H1 (cell line): ENCODE measurements around the gene SPATA32. TPM values are rescaled to one million over a fixed set of nuclear protein-coding genes. Genes with fewer than 3 reads are reported as not detected.

Source experiments
- CTCF ChIA-PET: fragments of 300-600 bp; sonication (Branson Sonifier 250); formaldehyde crosslinking; loops from one replicate; lab custom pipeline; 2021; ENCODE audit not compliant: partially characterized antibody; lab: Charles Lee
- POLR2A ChIA-PET: fragments of 300-600 bp; sonication (Branson Sonifier 250); formaldehyde crosslinking; loops from one replicate; lab custom pipeline; 2021; ENCODE audit warnings: inconsistent platforms; ENCODE audit not compliant: partially characterized antibody; lab: Charles Lee
- DNase-seq, 2 experiments: peaks; one replicate each; pipeline versions ENCODE4 v3.0.0 to v3.0.0-alpha.2; 2010 to 2022; ENCODE audit warnings: low spot score in 2 of 2, low read depth in 1 of 2, mixed read lengths in 1 of 2
- FAIRE-seq: peaks from 2 replicates; lab custom pipeline; 2011; peaks lifted over from hg19 to GRCh38; lab: Jason Lieb, UNC
- H2AFZ ChIP-seq: 2 replicates; pipeline ENCODE4 v1.8.1; 2012; ENCODE audit warnings: low read length, inconsistent platforms
- H2AK5ac ChIP-seq: 2 replicates; pipeline ENCODE4 v1.6.1; 2013; ENCODE audit warnings: low read depth, low read length
- H2BK120ac ChIP-seq: replicated peaks from 2 replicates; pipeline ENCODE3; 2013; ENCODE audit warnings: low read depth, low read length, inconsistent platforms
- H2BK12ac ChIP-seq: 2 replicates; pipeline ENCODE4 v1.6.1; 2013; ENCODE audit warnings: low read depth, low read length
- H2BK15ac ChIP-seq: 2 replicates; pipeline ENCODE4 v1.6.1; 2013; ENCODE audit warnings: low read length
- H2BK20ac ChIP-seq: 2 replicates; pipeline ENCODE4 v1.6.1; 2013; ENCODE audit warnings: low read length
- H2BK5ac ChIP-seq: 2 replicates; pipeline ENCODE4 v1.6.1; 2013; ENCODE audit warnings: low read depth, low read length
- H3K14ac ChIP-seq: 2 replicates; pipeline ENCODE4 v1.6.1; 2013; ENCODE audit warnings: inconsistent platforms; ENCODE audit not compliant: insufficient read length
- H3K18ac ChIP-seq: 2 replicates; pipeline ENCODE4 v1.6.1; 2013; ENCODE audit warnings: low read length; ENCODE audit errors: extremely low read depth
- H3K23ac ChIP-seq: 2 replicates; pipeline ENCODE4 v1.6.1; 2013; ENCODE audit warnings: inconsistent platforms; ENCODE audit not compliant: insufficient read length
- H3K23me2 ChIP-seq: 2 replicates; pipeline ENCODE4 v1.6.1; 2013; ENCODE audit warnings: low read depth, low read length
- H3K27ac ChIP-seq: 2 replicates; pipeline ENCODE4 v1.6.1; 2011; ENCODE audit warnings: low read depth, low read length, inconsistent platforms
- H3K27me3 ChIP-seq, 4 experiments: replicated peaks in 1 of 4; 1 replicate in 1 of 4; 2 replicates in 3 of 4; pipeline versions ENCODE4 v1.6.1 to v1.8.1; 2011 to 2013; ENCODE audit warnings: low read length in 3 of 4, mild to moderate bottlenecking in 3 of 4, inconsistent platforms in 2 of 4, mixed read lengths in 2 of 4, moderate library complexity in 1 of 4; ENCODE audit not compliant: control insufficient read depth in 3 of 4, insufficient read depth in 3 of 4; ENCODE audit errors: extremely low read depth in 1 of 4
- H3K36me3 ChIP-seq, 4 experiments: 2 replicates each; pipeline versions ENCODE4 v1.6.1 to v1.8.1; 2011 to 2013; ENCODE audit warnings: mild to moderate bottlenecking in 4 of 4, low read length in 3 of 4, moderate library complexity in 2 of 4, control low read depth in 1 of 4, inconsistent platforms in 1 of 4; ENCODE audit not compliant: insufficient read depth in 4 of 4, control insufficient read depth in 2 of 4
- H3K4ac ChIP-seq: replicated peaks from 2 replicates; pipeline ENCODE3; 2013; ENCODE audit warnings: low read length, low read depth, mixed read lengths, inconsistent platforms; ENCODE audit not compliant: insufficient read length
- H3K4me1 ChIP-seq, 4 experiments: replicated peaks in 1 of 4; 1 replicate in 1 of 4; 2 replicates in 3 of 4; pipeline versions ENCODE4 v1.6.1 to v1.8.1; 2011 to 2013; ENCODE audit warnings: low read length in 3 of 4, inconsistent platforms in 2 of 4, mixed read lengths in 1 of 4; ENCODE audit not compliant: insufficient read depth in 4 of 4, control insufficient read depth in 3 of 4
- H3K4me2 ChIP-seq, 2 experiments: 2 replicates each; pipeline versions ENCODE4 v1.6.1 to v1.8.1; 2011 to 2013; ENCODE audit warnings: low read depth in 2 of 2, low read length in 2 of 2, control low read depth in 1 of 2, inconsistent platforms in 1 of 2, mild to moderate bottlenecking in 1 of 2; ENCODE audit not compliant: insufficient read depth in 1 of 2
- H3K4me3 ChIP-seq, 4 experiments: fragments of 200-600, 300-600 bp in 1 of 4; sonication (generic), shearing (Covaris generic), sonication (Bioruptor Twin) in 1 of 4; 2 replicates each; pipeline versions ENCODE4 v1.5.1 to v1.8.1; 2011 to 2016; ENCODE audit warnings: low read length in 4 of 4, low read depth in 3 of 4, control low read depth in 2 of 4, inconsistent platforms in 2 of 4, mild to moderate bottlenecking in 2 of 4, mixed read lengths in 1 of 4, moderate library complexity in 1 of 4; ENCODE audit not compliant: insufficient read depth in 2 of 4; ENCODE audit errors: extremely low read depth in 1 of 4
- H3K56ac ChIP-seq: replicated peaks from 2 replicates; pipeline ENCODE3; 2013; ENCODE audit warnings: low read depth, mild to moderate bottlenecking, mixed read lengths, low read length, inconsistent platforms; ENCODE audit not compliant: insufficient read length
- H3K79me1 ChIP-seq: 2 replicates; pipeline ENCODE4 v1.6.1; 2013; ENCODE audit warnings: low read depth, low read length, control low read depth
- H3K79me2 ChIP-seq, 2 experiments: 2 replicates each; pipeline versions ENCODE4 v1.6.1 to v1.8.1; 2012 to 2013; ENCODE audit warnings: low read length in 2 of 2, mild to moderate bottlenecking in 2 of 2, inconsistent platforms in 1 of 2; ENCODE audit not compliant: insufficient read depth in 2 of 2, control insufficient read depth in 1 of 2
- H3K9ac ChIP-seq, 4 experiments: replicated peaks in 1 of 4; 1 replicate in 1 of 4; 2 replicates in 3 of 4; pipeline versions ENCODE4 v1.6.1 to v1.8.1; 2011 to 2013; ENCODE audit warnings: low read depth in 3 of 4, low read length in 3 of 4, control low read depth in 2 of 4, mild to moderate bottlenecking in 2 of 4, moderate library complexity in 2 of 4, inconsistent platforms in 1 of 4; ENCODE audit errors: extremely low read depth in 1 of 4
- H3K9me3 ChIP-seq, 2 experiments: 2 replicates each; pipeline versions ENCODE4 v1.6.1 to v1.8.1; 2012 to 2013; ENCODE audit warnings: mild to moderate bottlenecking in 2 of 2, moderate library complexity in 2 of 2, control low read depth in 1 of 2, inconsistent platforms in 1 of 2, low read depth in 1 of 2, low read length in 1 of 2, mixed read lengths in 1 of 2; ENCODE audit not compliant: insufficient read depth in 2 of 2
- H4K20me1 ChIP-seq, 2 experiments: replicated peaks in 1 of 2; 2 replicates each; pipeline versions ENCODE3 to v1.8.1; 2011 to 2013; ENCODE audit warnings: inconsistent platforms in 2 of 2, low read length in 2 of 2, mild to moderate bottlenecking in 1 of 2; ENCODE audit not compliant: insufficient read depth in 2 of 2, control insufficient read depth in 1 of 2
- H4K5ac ChIP-seq: 2 replicates; pipeline ENCODE4 v1.6.1; 2013; ENCODE audit warnings: low read length, low read depth, mixed read lengths, inconsistent platforms; ENCODE audit not compliant: insufficient read length
- H4K8ac ChIP-seq: 2 replicates; pipeline ENCODE4 v1.8.0; 2013; ENCODE audit warnings: mild to moderate bottlenecking, moderate library complexity, low read length, inconsistent platforms; ENCODE audit not compliant: insufficient read depth; ENCODE audit errors: extremely low read depth
- H4K91ac ChIP-seq: replicated peaks from 2 replicates; pipeline ENCODE3; 2013; ENCODE audit warnings: low read length, mixed read lengths, inconsistent platforms; ENCODE audit not compliant: insufficient read length
- WGBS, 2 experiments: shearing (Covaris generic) in 1 of 2; methylation state at CpG; one replicate each; pipeline versions ENCODE4 v1.1.6 to v1.1.7; 2013 to 2015; ENCODE audit warnings: low lambda C conversion rate in 2 of 2, mixed read lengths in 2 of 2, inconsistent platforms in 1 of 2, low coverage in 1 of 2, missing lambda C conversion rate in 1 of 2; ENCODE audit not compliant: insufficient replicate concordance in 2 of 2, insufficient coverage in 1 of 2, insufficient read length in 1 of 2; ENCODE audit errors: extremely low coverage in 1 of 2, missing lambda C conversion rate in 1 of 2; 5-methylcytosine and 5-hydroxymethylcytosine counted together
- polyA plus RNA-seq, 7 experiments: library from polyadenylated mRNA; depleted of rRNA in 3 of 7; stranded (reverse) in 5 of 7; unstranded in 2 of 7; fragments of >200 nt in 5 of 7; fragments of 200-250 nt in 2 of 7; gene quantifications; 1 replicate in 5 of 7; 2 replicates in 1 of 7; 4 replicates in 1 of 7; pipeline versions ENCODE4 v1.2.1 to v1.2.3, GENCODE V29; 2011 to 2013; ENCODE audit warnings: missing spikeins in 2 of 7, mixed read lengths in 2 of 7
- total RNA-seq: library from RNA; stranded (reverse); fragmentation: NEBNext Ultra II Directional; extraction: Animal tissue kit (Norgen Biotek cat#: 25700); gene quantifications from 2 replicates; pipeline ENCODE4 v1.2.1, GENCODE V29; 2021

The SPATA32 gene
- total and polyA plus RNA-seq, 2 of the 8 experiments (the other 6 are each of a cell fraction or from before 2014, with no cell fraction given), result 0.24 TPM; not detected in 1

GRCh38 chr17:45287526-45288500 lies 25.9 kb upstream of the SPATA32 start:
- peaks cover 0 to 3% of the 10 kb centered on the region in 2 experiments for H4K20me1 ChIP-seq
- H4K91ac ChIP-seq, result no peak overlapping the region
- no peak overlapping the region for H3K27ac ChIP-seq
- WGBS, 2 experiments, result 94% methylated on average over 10 of the region's 10 CpGs; no CpG with 5 or more reads in 1 of the 2 experiments
- H3K36me3 ChIP-seq, result peaks cover 0 to 12% (median 9%) of the 10 kb centered on the region in 4 experiments; a peak in 2 of 8 replicates
- no peak overlapping the region for H2AK5ac ChIP-seq
- H3K4me2 ChIP-seq, result no peak overlapping the region
- H2BK20ac ChIP-seq, result no peak overlapping the region
- H3K4me1 ChIP-seq, result no peaks in the 10 kb centered on the region
- H3K4ac ChIP-seq, result no peak overlapping the region
- H3K79me2 ChIP-seq, result no peaks in the 10 kb centered on the region
- no peak overlapping the region for H2BK15ac ChIP-seq
- DNase-seq, result no peak
- H2BK5ac ChIP-seq, result no peak overlapping the region
- no peak overlapping the region for H4K5ac ChIP-seq
- peaks cover 6% of the 10 kb centered on the region for H3K79me1 ChIP-seq
- no peak overlapping the region for H2BK120ac ChIP-seq
- ChIA-PET CTCF (interaction anchor here (0.6 to 29.1 kb wide), 12 partner anchors 14 to 139 kb away, joined by 3 to 579 read pairs (median 4); partner anchors contain the start of gene MAP3K14), POLR2A (interaction anchor here (0.7 to 2.0 kb wide), 7 partner anchors 11 to 127 kb away, joined by 3 to 5 read pairs (median 3); partner anchors contain the start of genes HEXIM2 and MAP3K14)
- FAIRE-seq, result no peak
- no peak overlapping the region for H3K14ac ChIP-seq
- no peak overlapping the region for H4K8ac ChIP-seq
- H3K4me3 ChIP-seq, result no peak overlapping the region
- H3K23me2 ChIP-seq, result no peaks in the 10 kb centered on the region
- H2BK12ac ChIP-seq, result no peak overlapping the region
- H3K9ac ChIP-seq, result no peak overlapping the region
- no peaks in the 10 kb centered on the region for H3K9me3 ChIP-seq
- H3K23ac ChIP-seq, result no peak overlapping the region
- H2AFZ ChIP-seq, result no peak overlapping the region
- no peak overlapping the region for H3K18ac ChIP-seq
- H3K56ac ChIP-seq, result no peak overlapping the region
- H3K27me3 ChIP-seq, result no peaks in the 10 kb centered on the region
